Panc1 (cell line): ENCODE data around the gene RAP1GDS1. TPM values are rescaled to one million over a fixed set of nuclear protein-coding genes. Genes with fewer than 3 reads are reported as not detected.

Experiments used
- ATAC-seq: fragments of 200-7000 bp; cut with Tn5 transposase; 2 replicates; pipeline ENCODE4 v1.9.1; 2020; ENCODE audit warnings: mild to moderate bottlenecking, moderate library complexity
- BruUV-seq: library from RNA; stranded (reverse); fragments of 400-500 nt; replicated peaks from 2 replicates; lab custom pipeline; 2021; lab: Mats Ljungman, UMichigan
- CTCF ChIA-PET: fragments of 300-600 bp; sonication (Branson Sonifier 250); formaldehyde crosslinking; loops from one replicate; lab custom pipeline; 2022; ENCODE audit warnings: antibody characterized with exemption; lab: Charles Lee
- POLR2A ChIA-PET: fragments of 300-600 bp; sonication (Branson Sonifier 250); formaldehyde crosslinking; loops from one replicate; lab custom pipeline; 2022; ENCODE audit warnings: antibody characterized with exemption; lab: Charles Lee
- DNase-seq: peaks from one replicate; pipeline ENCODE4 v3.0.0-alpha.2; 2010; ENCODE audit warnings: low read depth, low spot score
- H3K27ac ChIP-seq: 2 replicates; pipeline ENCODE4 v1.5.1; 2011; ENCODE audit warnings: mild to moderate bottlenecking, low read length, inconsistent platforms
- H3K27me3 ChIP-seq: fragments of 200-500 bp; sonication (Bioruptor generic); 2 replicates; pipeline ENCODE4 v1.6.0; 2014; ENCODE audit warnings: low read length, inconsistent platforms; ENCODE audit not compliant: control insufficient read depth, insufficient read depth
- H3K36me3 ChIP-seq: fragments of 200-500 bp; sonication (Bioruptor generic); 2 replicates; pipeline ENCODE4 v1.5.1; 2014; ENCODE audit warnings: inconsistent platforms, mild to moderate bottlenecking, low read length, moderate library complexity; ENCODE audit not compliant: control insufficient read depth, insufficient read depth
- H3K4me1 ChIP-seq: 2 replicates; pipeline ENCODE4 v1.5.1; 2011; ENCODE audit warnings: inconsistent platforms, mild to moderate bottlenecking, low read length, moderate library complexity; ENCODE audit not compliant: control insufficient read depth, insufficient read depth
- H3K4me3 ChIP-seq, 2 experiments: 2 replicates each; pipeline ENCODE4 v1.5.1; 2011 to 2012; ENCODE audit warnings: low read depth in 2 of 2, low read length in 2 of 2, mild to moderate bottlenecking in 2 of 2, inconsistent platforms in 1 of 2, moderate library complexity in 1 of 2
- H3K9me3 ChIP-seq: fragments of 200-500 bp; sonication (Bioruptor generic); 2 replicates; pipeline ENCODE4 v1.5.1; 2014; ENCODE audit warnings: low read depth, mild to moderate bottlenecking, inconsistent platforms, low read length, moderate library complexity; ENCODE audit not compliant: control insufficient read depth, insufficient read depth
- POLR2AphosphoS5 ChIP-seq: IDR thresholded peaks from 2 replicates; pipeline ENCODE4 v1.6.1; 2012; ENCODE audit warnings: mild to moderate bottlenecking, low read depth, low read length, moderate library complexity
- SIN3A ChIP-seq: IDR thresholded peaks from 2 replicates; pipeline ENCODE4 v1.6.1; 2012; ENCODE audit warnings: low read depth, mild to moderate bottlenecking, low read length, moderate library complexity, borderline replicate concordance; ENCODE audit not compliant: insufficient read depth
- TCF7L2 ChIP-seq: IDR thresholded peaks from 2 replicates; pipeline ENCODE4 v1.6.1; 2011; ENCODE audit warnings: mild to moderate bottlenecking, low read depth, low read length, inconsistent platforms
- in situ Hi-C: cut with HindIII; loops from 2 replicates; pipeline ENCODE4 v1.10.0; 2016; ENCODE audit warnings: low sequenced_read_pairs, low pct_unique_long_range_greater_than_20kb
- intact Hi-C: fragments of 100-400 bp; cut with micrococcal nuclease; formaldehyde crosslinking; loops from one replicate; pipeline ENCODE4 v1.10.0; 2022; ENCODE audit not compliant: unreplicated experiment
- total RNA-seq: library from RNA; stranded (reverse); gene quantifications from one replicate; pipeline ENCODE4 v1.2.1, GENCODE V29; 2021; ENCODE audit not compliant: unreplicated experiment
- TF ChIP-seq, protein P1 (sequence below), 2 experiments: IDR thresholded peaks; 2 replicates each; pipeline ENCODE4 v1.6.1; 2011 to 2012; ENCODE audit warnings: low read depth in 2 of 2, control low read depth in 1 of 2, low read length in 1 of 2, mild to moderate bottlenecking in 1 of 2, moderate library complexity in 1 of 2; ENCODE audit not compliant: insufficient read depth in 1 of 2
- TF ChIP-seq, protein P2 (sequence below): fragments of 450-650 bp; IDR thresholded peaks from 2 replicates; pipeline ENCODE4 v1.5.1; 2017; ENCODE audit warnings: mild to moderate bottlenecking

The RAP1GDS1 gene
- total RNA-seq, 1 experiment from 2014 or later = 39.7 TPM

DNA sequence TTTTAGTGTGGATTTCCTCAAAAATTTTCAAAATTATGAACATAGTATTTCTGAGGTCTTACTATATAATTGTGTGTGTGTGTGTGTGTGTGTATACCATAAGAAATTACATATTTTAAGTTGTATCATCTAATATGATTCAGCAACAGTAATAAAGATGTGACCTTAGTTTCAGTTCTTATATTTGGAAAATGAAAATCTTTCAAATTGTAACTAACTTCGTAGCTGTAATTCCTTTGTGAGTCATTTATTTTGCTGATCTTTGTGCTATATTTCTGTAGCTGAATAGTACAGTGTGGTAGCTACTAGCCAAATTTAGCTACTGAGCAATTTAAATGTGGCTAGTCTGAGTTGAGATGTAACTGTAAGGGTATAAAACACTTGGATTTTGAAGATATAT lies 116.4 kb downstream of the RAP1GDS1 start:
- TF ChIP-seq, protein P1, sequence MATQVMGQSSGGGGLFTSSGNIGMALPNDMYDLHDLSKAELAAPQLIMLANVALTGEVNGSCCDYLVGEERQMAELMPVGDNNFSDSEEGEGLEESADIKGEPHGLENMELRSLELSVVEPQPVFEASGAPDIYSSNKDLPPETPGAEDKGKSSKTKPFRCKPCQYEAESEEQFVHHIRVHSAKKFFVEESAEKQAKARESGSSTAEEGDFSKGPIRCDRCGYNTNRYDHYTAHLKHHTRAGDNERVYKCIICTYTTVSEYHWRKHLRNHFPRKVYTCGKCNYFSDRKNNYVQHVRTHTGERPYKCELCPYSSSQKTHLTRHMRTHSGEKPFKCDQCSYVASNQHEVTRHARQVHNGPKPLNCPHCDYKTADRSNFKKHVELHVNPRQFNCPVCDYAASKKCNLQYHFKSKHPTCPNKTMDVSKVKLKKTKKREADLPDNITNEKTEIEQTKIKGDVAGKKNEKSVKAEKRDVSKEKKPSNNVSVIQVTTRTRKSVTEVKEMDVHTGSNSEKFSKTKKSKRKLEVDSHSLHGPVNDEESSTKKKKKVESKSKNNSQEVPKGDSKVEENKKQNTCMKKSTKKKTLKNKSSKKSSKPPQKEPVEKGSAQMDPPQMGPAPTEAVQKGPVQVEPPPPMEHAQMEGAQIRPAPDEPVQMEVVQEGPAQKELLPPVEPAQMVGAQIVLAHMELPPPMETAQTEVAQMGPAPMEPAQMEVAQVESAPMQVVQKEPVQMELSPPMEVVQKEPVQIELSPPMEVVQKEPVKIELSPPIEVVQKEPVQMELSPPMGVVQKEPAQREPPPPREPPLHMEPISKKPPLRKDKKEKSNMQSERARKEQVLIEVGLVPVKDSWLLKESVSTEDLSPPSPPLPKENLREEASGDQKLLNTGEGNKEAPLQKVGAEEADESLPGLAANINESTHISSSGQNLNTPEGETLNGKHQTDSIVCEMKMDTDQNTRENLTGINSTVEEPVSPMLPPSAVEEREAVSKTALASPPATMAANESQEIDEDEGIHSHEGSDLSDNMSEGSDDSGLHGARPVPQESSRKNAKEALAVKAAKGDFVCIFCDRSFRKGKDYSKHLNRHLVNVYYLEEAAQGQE (IDR thresholded peaks at IDR 0.05; ENCODE audit: insufficient read depth in 1 of 2, low read depth in 2 of 2, low read length in 1 of 2) = no peak
- TF ChIP-seq SIN3A = no peak
- TF ChIP-seq POLR2AphosphoS5 = no peak
- no peaks in the 10 kb centered on the region for H3K36me3 ChIP-seq
- in situ Hi-C loops (no loop called here), intact Hi-C loops (no loop called here)
- no peaks in the 10 kb centered on the region for H3K4me1 ChIP-seq
- H3K27me3 ChIP-seq = no peaks in the 10 kb centered on the region
- no peak for ATAC-seq
- no TSS peak for BruUV-seq
- ChIA-PET POLR2A (no interaction called here), CTCF (no interaction called here)
- DNase-seq = no peak
- no peak overlapping the region for H3K4me3 ChIP-seq
- H3K9me3 ChIP-seq = no peaks in the 10 kb centered on the region
- no peak overlapping the region for H3K27ac ChIP-seq

DNA sequence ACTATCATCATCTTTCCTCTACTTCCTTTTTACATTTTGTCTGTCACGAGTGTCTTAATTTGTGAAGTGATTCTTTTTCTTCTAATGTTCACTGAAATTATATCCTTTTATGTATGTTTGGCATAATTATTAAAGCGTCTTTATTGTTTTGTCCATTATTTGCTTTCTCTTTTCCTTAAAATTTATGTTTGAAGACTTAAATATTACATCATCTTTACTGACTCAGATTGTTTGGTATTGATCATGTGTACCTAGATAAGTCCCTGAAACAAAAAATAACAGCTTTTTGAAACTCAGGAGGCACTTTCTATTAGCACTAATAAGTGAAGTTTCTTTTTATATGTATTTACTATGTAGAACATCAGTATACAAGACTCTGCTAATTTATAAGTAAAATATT lies 120.1 kb downstream of the RAP1GDS1 start:
- no peak overlapping the region for H3K27ac ChIP-seq
- TF ChIP-seq, protein P1 (IDR thresholded peaks at IDR 0.05; ENCODE audit: insufficient read depth in 1 of 2, low read depth in 2 of 2, low read length in 1 of 2) = no peak
- TF ChIP-seq, protein P2, sequence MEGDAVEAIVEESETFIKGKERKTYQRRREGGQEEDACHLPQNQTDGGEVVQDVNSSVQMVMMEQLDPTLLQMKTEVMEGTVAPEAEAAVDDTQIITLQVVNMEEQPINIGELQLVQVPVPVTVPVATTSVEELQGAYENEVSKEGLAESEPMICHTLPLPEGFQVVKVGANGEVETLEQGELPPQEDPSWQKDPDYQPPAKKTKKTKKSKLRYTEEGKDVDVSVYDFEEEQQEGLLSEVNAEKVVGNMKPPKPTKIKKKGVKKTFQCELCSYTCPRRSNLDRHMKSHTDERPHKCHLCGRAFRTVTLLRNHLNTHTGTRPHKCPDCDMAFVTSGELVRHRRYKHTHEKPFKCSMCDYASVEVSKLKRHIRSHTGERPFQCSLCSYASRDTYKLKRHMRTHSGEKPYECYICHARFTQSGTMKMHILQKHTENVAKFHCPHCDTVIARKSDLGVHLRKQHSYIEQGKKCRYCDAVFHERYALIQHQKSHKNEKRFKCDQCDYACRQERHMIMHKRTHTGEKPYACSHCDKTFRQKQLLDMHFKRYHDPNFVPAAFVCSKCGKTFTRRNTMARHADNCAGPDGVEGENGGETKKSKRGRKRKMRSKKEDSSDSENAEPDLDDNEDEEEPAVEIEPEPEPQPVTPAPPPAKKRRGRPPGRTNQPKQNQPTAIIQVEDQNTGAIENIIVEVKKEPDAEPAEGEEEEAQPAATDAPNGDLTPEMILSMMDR = no peak
- no peak for TF ChIP-seq POLR2AphosphoS5
- no peak for TF ChIP-seq TCF7L2
- no peak for TF ChIP-seq SIN3A
- DNase-seq = no peak
- no peak overlapping the region for H3K4me3 ChIP-seq
- CTCF ChIA-PET = no interaction called here
- no peaks in the 10 kb centered on the region for H3K36me3 ChIP-seq
- intact Hi-C loops = no loop called here
- POLR2A ChIA-PET = no interaction called here
- no TSS peak for BruUV-seq
- no peaks in the 10 kb centered on the region for H3K4me1 ChIP-seq
- in situ Hi-C loops = no loop called here
- H3K27me3 ChIP-seq = no peaks in the 10 kb centered on the region
- no peak for ATAC-seq
- no peaks in the 10 kb centered on the region for H3K9me3 ChIP-seq
